Neural crest cell (in vitro differentiated cells): ENCODE results near the gene NHS. TPM values are rescaled to one million over a fixed set of nuclear protein-coding genes. Genes with fewer than 3 reads are reported as not detected.
A peak's percentile ranks its signal among the peaks of the same experiment; 100 is the strongest.

Experiments
- DNase-seq: peaks from one replicate; pipeline ENCODE4 v3.0.0; 2021; ENCODE audit warnings: low read depth, mixed read lengths, low spot score
- H3K27ac Mint-ChIP-seq: one replicate; pipeline ENCODE4 v1.8.0; 2021; ENCODE audit warnings: mild to moderate bottlenecking, mixed read lengths; ENCODE audit not compliant: unreplicated experiment
- H3K27me3 Mint-ChIP-seq: 2 replicates; pipeline ENCODE4 v1.8.0; 2021; ENCODE audit warnings: low read depth, mild to moderate bottlenecking, mixed read lengths
- H3K36me3 Mint-ChIP-seq: 2 replicates; pipeline ENCODE4 v1.8.0; 2021; ENCODE audit warnings: low read depth, mild to moderate bottlenecking, mixed read lengths
- H3K4me1 Mint-ChIP-seq: 2 replicates; pipeline ENCODE4 v1.8.0; 2021; ENCODE audit warnings: mixed read lengths
- H3K4me3 Mint-ChIP-seq: one replicate; pipeline ENCODE4 v1.8.0; 2021; ENCODE audit warnings: mild to moderate bottlenecking, mixed read lengths
- H3K9me3 Mint-ChIP-seq: 2 replicates; pipeline ENCODE4 v1.8.0; 2021; ENCODE audit warnings: mixed read lengths
- total RNA-seq: library from RNA; stranded (reverse); gene quantifications from 2 replicates; pipeline ENCODE4 v1.2.1, GENCODE V29; 2021
- TF ChIP-seq, protein P1 (sequence below): fragments of 200-600 bp; sonication (generic); conservative IDR thresholded peaks from 2 replicates; pipeline ENCODE4 v1.5.0; 2021; ENCODE audit warnings: antibody characterized with exemption, mild to moderate bottlenecking

Gene NHS
- total RNA-seq, 1 donor from 2014 or later, result 10.7 TPM

DNA sequence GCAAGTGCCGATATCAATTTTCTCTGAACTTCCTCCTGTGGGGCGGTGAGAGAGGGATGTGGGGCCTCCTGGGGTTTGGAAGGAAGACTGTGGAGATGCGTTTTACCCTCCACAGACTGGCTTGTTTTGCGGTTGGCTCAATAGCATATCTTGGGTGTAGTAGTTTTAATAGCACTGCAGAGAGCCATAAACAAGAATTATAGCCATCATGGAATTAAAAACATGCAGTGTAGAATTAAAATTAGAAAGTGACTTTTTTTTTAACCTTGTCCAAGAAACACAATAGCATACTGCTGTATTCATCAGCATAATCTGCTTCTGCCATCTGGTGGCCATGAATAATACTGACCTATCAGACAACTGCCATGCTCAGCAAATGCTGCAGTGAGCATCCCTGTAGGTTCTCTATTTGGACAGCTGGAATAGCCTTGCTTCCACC, 315.0 kb downstream of the NHS start:
- no peaks in the 10 kb centered on the region for H3K9me3 Mint-ChIP-seq
- DNase-seq, result peak; percentile 59
- H3K4me1 Mint-ChIP-seq, result peaks cover 6% of the 10 kb centered on the region
- TF ChIP-seq, protein P1, sequence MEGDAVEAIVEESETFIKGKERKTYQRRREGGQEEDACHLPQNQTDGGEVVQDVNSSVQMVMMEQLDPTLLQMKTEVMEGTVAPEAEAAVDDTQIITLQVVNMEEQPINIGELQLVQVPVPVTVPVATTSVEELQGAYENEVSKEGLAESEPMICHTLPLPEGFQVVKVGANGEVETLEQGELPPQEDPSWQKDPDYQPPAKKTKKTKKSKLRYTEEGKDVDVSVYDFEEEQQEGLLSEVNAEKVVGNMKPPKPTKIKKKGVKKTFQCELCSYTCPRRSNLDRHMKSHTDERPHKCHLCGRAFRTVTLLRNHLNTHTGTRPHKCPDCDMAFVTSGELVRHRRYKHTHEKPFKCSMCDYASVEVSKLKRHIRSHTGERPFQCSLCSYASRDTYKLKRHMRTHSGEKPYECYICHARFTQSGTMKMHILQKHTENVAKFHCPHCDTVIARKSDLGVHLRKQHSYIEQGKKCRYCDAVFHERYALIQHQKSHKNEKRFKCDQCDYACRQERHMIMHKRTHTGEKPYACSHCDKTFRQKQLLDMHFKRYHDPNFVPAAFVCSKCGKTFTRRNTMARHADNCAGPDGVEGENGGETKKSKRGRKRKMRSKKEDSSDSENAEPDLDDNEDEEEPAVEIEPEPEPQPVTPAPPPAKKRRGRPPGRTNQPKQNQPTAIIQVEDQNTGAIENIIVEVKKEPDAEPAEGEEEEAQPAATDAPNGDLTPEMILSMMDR, result peak; percentile 87
- H3K27ac Mint-ChIP-seq, result no peak overlapping the region
- no peaks in the 10 kb centered on the region for H3K36me3 Mint-ChIP-seq
- no peaks in the 10 kb centered on the region for H3K27me3 Mint-ChIP-seq
- H3K4me3 Mint-ChIP-seq, result no peak overlapping the region

DNA sequence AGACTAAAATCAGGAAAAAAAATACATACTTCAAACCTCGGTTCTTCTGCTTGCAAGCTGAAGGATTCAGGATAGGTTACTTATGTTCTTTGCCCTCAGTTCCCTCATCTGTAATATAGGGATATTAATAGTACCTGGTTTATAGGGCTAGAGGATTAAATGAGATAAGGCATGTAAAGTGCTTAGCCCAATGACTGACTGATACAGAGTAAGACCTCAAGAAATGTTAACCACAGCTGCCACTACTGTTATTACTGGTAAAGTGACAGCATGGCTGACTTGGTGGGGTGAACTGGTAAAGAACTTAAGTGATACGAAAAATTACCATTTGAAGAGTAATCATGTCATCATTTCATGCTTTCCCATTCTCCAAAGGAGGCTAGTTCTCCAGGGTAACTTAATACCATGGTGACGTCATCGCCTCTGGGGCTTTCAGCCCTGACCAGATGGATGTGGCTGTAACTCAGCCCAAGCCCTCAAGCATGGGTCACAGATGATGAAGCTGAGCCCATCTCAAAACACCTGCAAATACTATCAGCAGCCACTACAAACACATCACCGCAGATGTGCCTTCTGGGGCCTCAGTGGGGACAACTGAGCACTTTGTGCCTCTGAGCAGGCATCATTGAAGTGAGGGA, 317.8 kb downstream of the NHS start:
- H3K4me3 Mint-ChIP-seq, result no peak overlapping the region
- H3K36me3 Mint-ChIP-seq, result no peaks in the 10 kb centered on the region
- H3K4me1 Mint-ChIP-seq, result peaks cover 6% of the 10 kb centered on the region
- H3K27me3 Mint-ChIP-seq, result no peaks in the 10 kb centered on the region
- no peak overlapping the region for H3K27ac Mint-ChIP-seq
- TF ChIP-seq, protein P1, result no peak
- no peak for DNase-seq
- H3K9me3 Mint-ChIP-seq, result no peaks in the 10 kb centered on the region

DNA sequence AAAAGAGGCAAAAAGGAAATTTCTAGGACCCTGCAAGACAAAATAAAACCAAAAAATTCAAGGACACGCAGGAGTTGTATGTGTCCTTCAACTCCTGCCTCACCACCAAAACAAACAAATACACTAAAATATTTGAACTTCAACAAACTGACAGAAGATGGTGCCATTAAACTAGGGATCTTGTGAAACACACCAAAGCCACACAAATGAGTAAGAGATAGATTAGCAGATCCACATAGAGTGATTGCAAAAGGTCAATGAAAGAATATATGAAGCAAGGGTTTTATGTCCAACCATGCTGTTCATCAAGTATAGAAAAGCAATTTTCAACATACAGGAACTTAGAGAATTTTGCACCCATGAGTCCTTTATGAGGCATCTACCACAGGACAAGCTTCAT, 322.2 kb downstream of the NHS start:
- DNase-seq, result no peak
- H3K27me3 Mint-ChIP-seq, result no peaks in the 10 kb centered on the region
- no peaks in the 10 kb centered on the region for H3K9me3 Mint-ChIP-seq
- H3K4me3 Mint-ChIP-seq, result no peak overlapping the region
- H3K36me3 Mint-ChIP-seq, result no peaks in the 10 kb centered on the region
- H3K27ac Mint-ChIP-seq, result no peak overlapping the region
- no peaks in the 10 kb centered on the region for H3K4me1 Mint-ChIP-seq
- TF ChIP-seq, protein P1, result peak; percentile 44

DNA sequence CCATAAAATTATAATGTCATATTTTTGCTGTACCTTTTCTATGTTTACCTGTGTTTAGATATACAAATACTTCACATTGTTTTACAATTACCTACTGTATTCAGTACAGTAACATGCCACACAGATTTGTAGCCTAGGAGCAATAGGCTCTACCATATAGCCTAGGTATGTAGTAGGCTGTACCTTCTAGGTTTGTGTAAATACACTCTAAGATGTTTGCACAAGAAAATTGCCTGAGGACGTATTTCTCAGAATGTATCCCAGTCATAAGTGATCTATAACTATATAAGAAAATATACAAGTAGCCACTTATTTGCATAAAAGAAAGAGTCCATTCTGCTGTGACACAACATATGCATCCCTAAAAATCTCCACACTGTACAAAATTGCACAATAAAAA, 326.0 kb downstream of the NHS start:
- Mint-ChIP-seq H3K27ac (no peak overlapping the region), H3K4me3 (no peak overlapping the region), H3K9me3 (no peaks in the 10 kb centered on the region), H3K27me3 (no peaks in the 10 kb centered on the region), H3K36me3 (no peaks in the 10 kb centered on the region), H3K4me1 (no peaks in the 10 kb centered on the region)
- no peak for DNase-seq
- TF ChIP-seq, protein P1, result no peak

- Mint-ChIP-seq H3K4me3 (no peak overlapping the region), H3K4me1 (no peaks in the 10 kb centered on the region), H3K27ac (no peak overlapping the region), H3K9me3 (no peaks in the 10 kb centered on the region), H3K36me3 (peaks cover 3% of the 10 kb centered on the region), H3K27me3 (no peaks in the 10 kb centered on the region)
- TF ChIP-seq, protein P1, result no peak
- DNase-seq, result no peak
Measured at GRCh38 chrX:17703201-17703600, 328.2 kb downstream of the NHS start.
